ENCODE data around the gene GPX4. TPM values are rescaled to one million over a fixed set of nuclear protein-coding genes. Genes with fewer than 3 reads are reported as not detected.

The GPX4 gene
- total and polyA plus RNA-seq, 2 of the 13 experiments (the other 11 are each of a cell fraction or from before 2014, with no cell fraction given) = 535 to 613 TPM

GRCh38 chr19:1065606-1066109, 38.1 kb upstream of the GPX4 start (continued):
- TF ChIP-seq FOXA1 (IDR thresholded peaks at IDR 0.05) = no peak
- no peak for TF ChIP-seq FOXA1 (CRISPR knock-in tag; IDR thresholded peaks at IDR 0.05)
- TF ChIP-seq, protein P1, sequence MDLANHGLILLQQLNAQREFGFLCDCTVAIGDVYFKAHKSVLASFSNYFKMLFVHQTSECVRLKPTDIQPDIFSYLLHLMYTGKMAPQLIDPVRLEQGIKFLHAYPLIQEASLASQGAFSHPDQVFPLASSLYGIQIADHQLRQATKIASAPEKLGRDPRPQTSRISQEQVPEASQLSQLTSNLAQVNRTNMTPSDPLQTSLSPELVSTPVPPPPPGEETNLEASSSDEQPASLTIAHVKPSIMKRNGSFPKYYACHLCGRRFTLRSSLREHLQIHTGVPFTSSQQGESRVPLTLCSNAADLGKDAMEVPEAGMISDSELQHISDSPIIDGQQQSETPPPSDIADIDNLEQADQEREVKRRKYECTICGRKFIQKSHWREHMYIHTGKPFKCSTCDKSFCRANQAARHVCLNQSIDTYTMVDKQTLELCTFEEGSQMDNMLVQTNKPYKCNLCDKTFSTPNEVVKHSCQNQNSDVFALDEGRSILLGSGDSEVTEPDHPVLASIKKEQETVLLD (CRISPR knock-in tag; IDR thresholded peaks at IDR 0.05; ENCODE audit: low read depth) = no peak; the same call in 1 of the 2 replicates
- TF ChIP-seq MAFK (conservative IDR thresholded peaks at IDR 0.05 in 1 of 2, IDR thresholded peaks at IDR 0.05 in 1 of 2; ENCODE audit: low read length in 2 of 2) = peak in 1 of 2 experiments; percentile 27; a peak in 1 of 4 replicates
- TF ChIP-seq ZNF354B (CRISPR knock-in tag; IDR thresholded peaks at IDR 0.05) = no peak; the same call in 1 of the 2 replicates
- TF ChIP-seq ZNF431 (CRISPR knock-in tag; IDR thresholded peaks at IDR 0.05; ENCODE audit: borderline replicate concordance, low read depth) = no peak
- TF ChIP-seq NR2F2 (IDR thresholded peaks at IDR 0.05; ENCODE audit: borderline replicate concordance, low read depth) = 0 out of 2 replicates have a peak, but pooled peaks have one; percentile 7
- TF ChIP-seq ATM (IDR thresholded peaks at IDR 0.05; ENCODE audit: borderline replicate concordance) = no peak
- TF ChIP-seq NR2C2 (CRISPR knock-in tag; IDR thresholded peaks at IDR 0.05; ENCODE audit: borderline replicate concordance) = no peak
- no peak for TF ChIP-seq ZNF747 (CRISPR knock-in tag; IDR thresholded peaks at IDR 0.05; ENCODE audit: borderline replicate concordance)
- TF ChIP-seq, protein P2, sequence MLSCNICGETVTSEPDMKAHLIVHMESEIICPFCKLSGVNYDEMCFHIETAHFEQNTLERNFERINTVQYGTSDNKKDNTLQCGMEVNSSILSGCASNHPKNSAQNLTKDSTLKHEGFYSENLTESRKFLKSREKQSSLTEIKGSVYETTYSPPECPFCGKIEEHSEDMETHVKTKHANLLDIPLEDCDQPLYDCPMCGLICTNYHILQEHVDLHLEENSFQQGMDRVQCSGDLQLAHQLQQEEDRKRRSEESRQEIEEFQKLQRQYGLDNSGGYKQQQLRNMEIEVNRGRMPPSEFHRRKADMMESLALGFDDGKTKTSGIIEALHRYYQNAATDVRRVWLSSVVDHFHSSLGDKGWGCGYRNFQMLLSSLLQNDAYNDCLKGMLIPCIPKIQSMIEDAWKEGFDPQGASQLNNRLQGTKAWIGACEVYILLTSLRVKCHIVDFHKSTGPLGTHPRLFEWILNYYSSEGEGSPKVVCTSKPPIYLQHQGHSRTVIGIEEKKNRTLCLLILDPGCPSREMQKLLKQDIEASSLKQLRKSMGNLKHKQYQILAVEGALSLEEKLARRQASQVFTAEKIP (CRISPR knock-in tag; IDR thresholded peaks at IDR 0.05; ENCODE audit: borderline replicate concordance) = no peak
- no peak for TF ChIP-seq SSRP1 (CRISPR knock-in tag; IDR thresholded peaks at IDR 0.05)
- TF ChIP-seq ZNF781 (CRISPR knock-in tag; IDR thresholded peaks at IDR 0.05; ENCODE audit: borderline replicate concordance, not compliant biosample characterization) = no peak
- no peak for TF ChIP-seq CEBPB (IDR thresholded peaks at IDR 0.05; ENCODE audit: borderline replicate concordance, low read depth, low read length)
- TF ChIP-seq TRAFD1 (CRISPR knock-in tag; IDR thresholded peaks at IDR 0.05; ENCODE audit: borderline replicate concordance) = no peak
- no peak for TF ChIP-seq FIP1L1 (IDR thresholded peaks at IDR 0.05; ENCODE audit: borderline replicate concordance, insufficient read depth, low read depth, low read length)
- no peak for TF ChIP-seq ZNF773 (CRISPR knock-in tag; IDR thresholded peaks at IDR 0.05; ENCODE audit: borderline replicate concordance)
- TF ChIP-seq ZNF597 (CRISPR knock-in tag; IDR thresholded peaks at IDR 0.05) = no peak
- TF ChIP-seq KDM5A (IDR thresholded peaks at IDR 0.05; ENCODE audit: borderline replicate concordance, low read length) = no peak
- TF ChIP-seq ASH2L (IDR thresholded peaks at IDR 0.05; ENCODE audit: insufficient read length, low read depth, low read length) = no peak
- TF ChIP-seq ZNF33A (CRISPR knock-in tag; IDR thresholded peaks at IDR 0.05; ENCODE audit: borderline replicate concordance) = no peak
- no peak for TF ChIP-seq PAX8 (CRISPR knock-in tag; IDR thresholded peaks at IDR 0.05; ENCODE audit: borderline replicate concordance)
- TF ChIP-seq MBNL3 (CRISPR knock-in tag; conservative IDR thresholded peaks at IDR 0.05) = no peak
- no peak for TF ChIP-seq ZNF460 (CRISPR knock-in tag; IDR thresholded peaks at IDR 0.05; ENCODE audit: borderline replicate concordance)
- no peak for TF ChIP-seq ZNF567 (CRISPR knock-in tag; IDR thresholded peaks at IDR 0.05; ENCODE audit: borderline replicate concordance)
